ENCODE results near the gene PML. TPM values are rescaled to one million over a fixed set of nuclear protein-coding genes. Genes with fewer than 3 reads are reported as not detected.
A peak's percentile ranks its signal among the peaks of the same experiment; 100 is the strongest.
"Not testable (repeated sequence)": the region's sequence is repeated elsewhere in the genome, so short reads cannot be mapped to it uniquely, and the experiment has no call there.

The PML gene
- polyA plus RNA-seq, 1 donor (not counting 4 experiments of a cell fraction or from before 2014, with no cell fraction given): 20.5 TPM

- Histone ChIP-seq H4K20me1 (ENCODE audit: control insufficient read depth, extremely low read depth, insufficient read depth, low read length) (peaks cover 5% of the 10 kb centered on the region), H3K79me2 (ENCODE audit: control insufficient read depth, insufficient read depth, low read length) (no peaks in the 10 kb centered on the region), H3K36me3 (ENCODE audit: control insufficient read depth in 2 of 2, extremely low read depth in 1 of 2, insufficient read depth in 2 of 2, low read length in 2 of 2) (no peaks in the 10 kb centered on the region), H3K4me1 (ENCODE audit: control insufficient read depth, extremely low read depth, insufficient read depth, low read length) (peaks cover 15% of the 10 kb centered on the region), H3K4me3 (ENCODE audit: control insufficient read depth in 2 of 3, extremely low read depth in 1 of 3, insufficient read depth in 2 of 3, low read depth in 1 of 3, low read length in 3 of 3) (no peak overlapping the region), H3K4me2 (ENCODE audit: control insufficient read depth, extremely low read depth, insufficient read depth, low read depth, low read length) (no peak overlapping the region), H3K27ac (ENCODE audit: control insufficient read depth, insufficient read depth, low read length) (no peak overlapping the region), H2AFZ (ENCODE audit: control insufficient read depth, low read length) (no peak overlapping the region), H3K9me3 (ENCODE audit: control insufficient read depth, low read depth, low read length) (no peaks in the 10 kb centered on the region), H3K9me1 (ENCODE audit: control insufficient read depth, extremely low read depth, insufficient read depth, low read length) (no peaks in the 10 kb centered on the region), H3K27me3 (ENCODE audit: control insufficient read depth, extremely low read depth, insufficient read depth, low read length) (no peaks in the 10 kb centered on the region), H3K9ac (ENCODE audit: control insufficient read depth, extremely low read depth, insufficient read depth, low read length) (no peak overlapping the region)
- TF ChIP-seq, protein P1, sequence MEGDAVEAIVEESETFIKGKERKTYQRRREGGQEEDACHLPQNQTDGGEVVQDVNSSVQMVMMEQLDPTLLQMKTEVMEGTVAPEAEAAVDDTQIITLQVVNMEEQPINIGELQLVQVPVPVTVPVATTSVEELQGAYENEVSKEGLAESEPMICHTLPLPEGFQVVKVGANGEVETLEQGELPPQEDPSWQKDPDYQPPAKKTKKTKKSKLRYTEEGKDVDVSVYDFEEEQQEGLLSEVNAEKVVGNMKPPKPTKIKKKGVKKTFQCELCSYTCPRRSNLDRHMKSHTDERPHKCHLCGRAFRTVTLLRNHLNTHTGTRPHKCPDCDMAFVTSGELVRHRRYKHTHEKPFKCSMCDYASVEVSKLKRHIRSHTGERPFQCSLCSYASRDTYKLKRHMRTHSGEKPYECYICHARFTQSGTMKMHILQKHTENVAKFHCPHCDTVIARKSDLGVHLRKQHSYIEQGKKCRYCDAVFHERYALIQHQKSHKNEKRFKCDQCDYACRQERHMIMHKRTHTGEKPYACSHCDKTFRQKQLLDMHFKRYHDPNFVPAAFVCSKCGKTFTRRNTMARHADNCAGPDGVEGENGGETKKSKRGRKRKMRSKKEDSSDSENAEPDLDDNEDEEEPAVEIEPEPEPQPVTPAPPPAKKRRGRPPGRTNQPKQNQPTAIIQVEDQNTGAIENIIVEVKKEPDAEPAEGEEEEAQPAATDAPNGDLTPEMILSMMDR (optimal IDR thresholded peaks at IDR 0.05 in 1 of 3, IDR thresholded peaks at IDR 0.05 in 1 of 3, conservative IDR thresholded peaks at IDR 0.05 in 1 of 3; ENCODE audit: extremely low read depth in 1 of 3, insufficient read depth in 2 of 3, low read length in 3 of 3): no peak
- TF ChIP-seq EZH2 (IDR thresholded peaks at IDR 0.05; ENCODE audit: low read length): no peak
- dilution Hi-C loops (cut with MboI; ENCODE audit: extremely low pct_ligation_motif_present, low sequenced_read_pairs): no loop called here
- FAIRE-seq (no peak), DNase-seq (ENCODE audit: low read depth, low spot score) (no peak)
These were observed 55.6 kb downstream of the PML start for GRCh38 chr15:74050127-74050526.

DNA sequence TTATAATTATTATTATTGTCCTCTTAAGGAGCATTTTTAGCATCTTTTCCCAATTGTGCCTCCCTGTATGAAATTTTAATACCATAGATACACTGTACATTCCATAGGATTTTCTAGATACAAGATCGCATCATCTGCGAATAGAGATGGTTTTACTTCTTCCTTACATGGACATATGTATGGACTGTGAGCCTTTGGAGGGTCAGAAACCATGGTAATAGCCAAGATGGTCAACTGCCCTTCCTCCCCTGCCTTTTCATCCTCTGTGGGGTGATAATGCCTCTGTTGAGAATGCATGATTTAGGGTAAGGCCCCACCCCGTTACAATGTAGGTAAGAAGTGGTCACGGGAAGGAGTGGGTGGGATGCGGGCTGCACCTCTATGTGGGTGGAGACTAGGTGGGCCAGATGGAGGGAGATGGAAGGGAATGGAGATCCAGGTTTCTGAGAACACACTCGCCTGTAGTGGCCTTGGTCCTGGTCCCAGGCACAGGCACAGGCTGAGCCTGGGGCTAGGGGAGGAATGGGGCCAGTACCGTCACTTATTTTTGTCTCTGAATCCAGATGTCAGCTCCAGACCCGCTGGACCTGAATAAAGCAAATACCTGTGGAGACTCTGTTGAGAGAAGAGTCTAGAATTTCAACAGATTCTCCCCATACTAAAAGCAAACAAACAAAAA, 56.2 kb downstream of the PML start:
- Histone ChIP-seq H3K79me2 (ENCODE audit: control insufficient read depth, insufficient read depth, low read length) (no peaks in the 10 kb centered on the region), H3K27me3 (ENCODE audit: control insufficient read depth, extremely low read depth, insufficient read depth, low read length) (no peaks in the 10 kb centered on the region), H3K9ac (ENCODE audit: control insufficient read depth, extremely low read depth, insufficient read depth, low read length) (no peak overlapping the region), H3K4me2 (ENCODE audit: control insufficient read depth, extremely low read depth, insufficient read depth, low read depth, low read length) (peak overlapping the region; percentile 46), H3K4me1 (ENCODE audit: control insufficient read depth, extremely low read depth, insufficient read depth, low read length) (peaks cover 15% of the 10 kb centered on the region), H4K20me1 (ENCODE audit: control insufficient read depth, extremely low read depth, insufficient read depth, low read length) (no peaks in the 10 kb centered on the region), H3K36me3 (ENCODE audit: control insufficient read depth in 2 of 2, extremely low read depth in 1 of 2, insufficient read depth in 2 of 2, low read length in 2 of 2) (no peaks in the 10 kb centered on the region), H2AFZ (ENCODE audit: control insufficient read depth, low read length) (no peak overlapping the region), H3K9me1 (ENCODE audit: control insufficient read depth, extremely low read depth, insufficient read depth, low read length) (no peaks in the 10 kb centered on the region), H3K27ac (ENCODE audit: control insufficient read depth, insufficient read depth, low read length) (no peak overlapping the region), H3K9me3 (ENCODE audit: control insufficient read depth, low read depth, low read length) (no peaks in the 10 kb centered on the region), H3K4me3 (ENCODE audit: control insufficient read depth in 2 of 3, extremely low read depth in 1 of 3, insufficient read depth in 2 of 3, low read depth in 1 of 3, low read length in 3 of 3) (no peak overlapping the region)
- DNase-seq (ENCODE audit: low read depth, low spot score): no peak
- dilution Hi-C loops (cut with MboI; ENCODE audit: extremely low pct_ligation_motif_present, low sequenced_read_pairs): no loop called here
- FAIRE-seq: no peak
- no peak for TF ChIP-seq EZH2 (IDR thresholded peaks at IDR 0.05; ENCODE audit: low read length)
- TF ChIP-seq, protein P1 (optimal IDR thresholded peaks at IDR 0.05 in 1 of 3, IDR thresholded peaks at IDR 0.05 in 1 of 3, conservative IDR thresholded peaks at IDR 0.05 in 1 of 3; ENCODE audit: extremely low read depth in 1 of 3, insufficient read depth in 2 of 3, low read length in 3 of 3): no peak

GRCh38 chr15:74052271-74053260, 58.0 kb downstream of the PML start:
- DNase-seq (ENCODE audit: low read depth, low spot score); H3K79me2 ChIP-seq (ENCODE audit: control insufficient read depth, insufficient read depth, low read length); H3K9me1 ChIP-seq (ENCODE audit: control insufficient read depth, extremely low read depth, insufficient read depth, low read length); H3K36me3 ChIP-seq (ENCODE audit: control insufficient read depth in 2 of 2, extremely low read depth in 1 of 2, insufficient read depth in 2 of 2, low read length in 2 of 2); H3K9me3 ChIP-seq (ENCODE audit: control insufficient read depth, low read depth, low read length); dilution Hi-C loops (cut with MboI; ENCODE audit: extremely low pct_ligation_motif_present, low sequenced_read_pairs); H3K9ac ChIP-seq (ENCODE audit: control insufficient read depth, extremely low read depth, insufficient read depth, low read length); H4K20me1 ChIP-seq (ENCODE audit: control insufficient read depth, extremely low read depth, insufficient read depth, low read length); H3K27me3 ChIP-seq (ENCODE audit: control insufficient read depth, extremely low read depth, insufficient read depth, low read length); H2AFZ ChIP-seq (ENCODE audit: control insufficient read depth, low read length); H3K27ac ChIP-seq (ENCODE audit: control insufficient read depth, insufficient read depth, low read length); FAIRE-seq; H3K4me3 ChIP-seq (ENCODE audit: control insufficient read depth in 2 of 3, extremely low read depth in 1 of 3, insufficient read depth in 2 of 3, low read depth in 1 of 3, low read length in 3 of 3); H3K4me2 ChIP-seq (ENCODE audit: control insufficient read depth, extremely low read depth, insufficient read depth, low read depth, low read length): not testable (repeated sequence)
- peaks cover 15% of the 10 kb centered on the region for H3K4me1 ChIP-seq (ENCODE audit: control insufficient read depth, extremely low read depth, insufficient read depth, low read length)

All from keratinocyte (primary cell).